Endothelial cell of umbilical vein (primary cell): ENCODE results near the gene TAF15. TPM values are rescaled to one million over a fixed set of nuclear protein-coding genes. Genes with fewer than 3 reads are reported as not detected.

Experiments
- BruUV-seq: library from RNA; stranded (reverse); fragments of 400-500 nt; replicated peaks from 2 replicates; lab custom pipeline; 2021; lab: Mats Ljungman, UMichigan
- CTCF ChIA-PET: fragments of 300-600, 350-600 bp; sonication (Branson Sonifier 250); formaldehyde crosslinking; loops from one replicate; lab custom pipeline; 2021; ENCODE audit warnings: antibody characterized with exemption, inconsistent platforms; lab: Charles Lee
- POLR2A ChIA-PET: fragments of 300-600, 350-600 bp; sonication (Branson Sonifier 250); formaldehyde crosslinking; loops from one replicate; lab custom pipeline; 2021; ENCODE audit warnings: antibody characterized with exemption, inconsistent platforms; lab: Charles Lee
- DNase-seq: peaks from one replicate; pipeline ENCODE4 v3.0.0-alpha.2; 2011; ENCODE audit warnings: low read depth, low spot score
- FAIRE-seq: peaks from 2 replicates; lab custom pipeline; 2011; peaks lifted over from hg19 to GRCh38; lab: Jason Lieb, UNC
- H2AFZ ChIP-seq: 2 replicates; pipeline ENCODE4 v1.6.0; 2012; ENCODE audit warnings: low read depth, low read length, control low read depth, inconsistent platforms
- H3K27ac ChIP-seq: 2 replicates; pipeline ENCODE4 v1.5.1; 2011; ENCODE audit warnings: low read depth, mild to moderate bottlenecking, control low read depth, low read length, moderate library complexity; ENCODE audit not compliant: insufficient read depth
- H3K27me3 ChIP-seq, 2 experiments: 2 replicates each; pipeline versions ENCODE4 v1.6.0 to v1.6.1; 2011; ENCODE audit warnings: low read length in 2 of 2, mixed read lengths in 1 of 2; ENCODE audit not compliant: control insufficient read depth in 2 of 2, insufficient read depth in 2 of 2
- H3K36me3 ChIP-seq, 2 experiments: 2 replicates in 1 of 2; 3 replicates in 1 of 2; pipeline ENCODE4 v1.5.1; 2011; ENCODE audit warnings: low read length in 2 of 2, mild to moderate bottlenecking in 1 of 2, moderate library complexity in 1 of 2; ENCODE audit not compliant: control insufficient read depth in 2 of 2, insufficient read depth in 2 of 2; ENCODE audit errors: extremely low read depth in 1 of 2
- H3K4me1 ChIP-seq: 3 replicates; pipeline ENCODE4 v1.5.1; 2011; ENCODE audit warnings: mild to moderate bottlenecking, low read length; ENCODE audit not compliant: control insufficient read depth, insufficient read depth; ENCODE audit errors: extremely low read depth
- H3K4me2 ChIP-seq: 2 replicates; pipeline ENCODE4 v1.6.1; 2011; ENCODE audit warnings: low read length, control low read depth, mixed read lengths; ENCODE audit not compliant: insufficient read depth
- H3K4me3 ChIP-seq, 3 experiments: fragments of 200-600 bp in 1 of 3; sonication (generic), shearing (Covaris generic) in 1 of 3; replicated peaks in 1 of 3; 2 replicates each; pipeline ENCODE4 v1.5.1; 2011 to 2016; ENCODE audit warnings: control low read depth in 3 of 3, low read length in 3 of 3, mild to moderate bottlenecking in 2 of 3, inconsistent platforms in 1 of 3, low read depth in 1 of 3, moderate library complexity in 1 of 3; ENCODE audit not compliant: insufficient read depth in 1 of 3
- H3K79me2 ChIP-seq: 2 replicates; pipeline ENCODE4 v1.6.0; 2012; ENCODE audit warnings: low read length, inconsistent platforms; ENCODE audit not compliant: control insufficient read depth, insufficient read depth
- H3K9ac ChIP-seq: replicated peaks from 2 replicates; pipeline ENCODE3; 2011; ENCODE audit warnings: low read length, control low read depth; ENCODE audit not compliant: insufficient read depth; ENCODE audit errors: extremely low read depth
- H3K9me1 ChIP-seq: replicated peaks from 3 replicates; pipeline ENCODE4 v1.6.0; 2011; ENCODE audit warnings: mild to moderate bottlenecking, low read length; ENCODE audit not compliant: control insufficient read depth, insufficient read depth; ENCODE audit errors: extremely low read depth
- H3K9me3 ChIP-seq: replicated peaks from 2 replicates; pipeline ENCODE4 v1.5.1; 2012; ENCODE audit warnings: low read length, inconsistent platforms; ENCODE audit not compliant: control insufficient read depth, insufficient read depth
- H4K20me1 ChIP-seq: replicated peaks from 2 replicates; pipeline ENCODE3; 2011; ENCODE audit warnings: mild to moderate bottlenecking, low read length; ENCODE audit not compliant: control insufficient read depth, insufficient read depth; ENCODE audit errors: extremely low read depth
- EZH2 ChIP-seq: IDR thresholded peaks from 2 replicates; pipeline ENCODE4 v1.6.1; 2012; ENCODE audit warnings: borderline replicate concordance, low read depth, mild to moderate bottlenecking, moderate library complexity, low read length, inconsistent platforms; ENCODE audit not compliant: severe bottlenecking
- FOS ChIP-seq: IDR thresholded peaks from 2 replicates; pipeline ENCODE4 v1.6.1; 2011; ENCODE audit warnings: mild to moderate bottlenecking, low read length, moderate library complexity, borderline replicate concordance; ENCODE audit not compliant: insufficient read depth
- GATA2 ChIP-seq: IDR thresholded peaks from 2 replicates; pipeline ENCODE4 v1.7.0; 2011; ENCODE audit warnings: low read depth, mild to moderate bottlenecking, moderate library complexity, mixed read lengths, low read length; ENCODE audit not compliant: insufficient read length, insufficient read depth
- MYC ChIP-seq: IDR thresholded peaks from one replicate; pipeline ENCODE4 v1.6.1; 2011; ENCODE audit warnings: mild to moderate bottlenecking, low read depth, low read length
- POLR2A ChIP-seq: IDR thresholded peaks from 2 replicates; pipeline ENCODE4 v1.6.1; 2012; ENCODE audit warnings: low read depth, mild to moderate bottlenecking, control low read depth, low read length
- POLR2AphosphoS5 ChIP-seq: IDR thresholded peaks from 2 replicates; pipeline ENCODE4 v1.6.1; 2012; ENCODE audit warnings: low read depth, mild to moderate bottlenecking, control low read depth, low read length, moderate library complexity; ENCODE audit not compliant: insufficient read depth
- dilution Hi-C: fragments of 300-500 bp; cut with MboI; formaldehyde crosslinking; loops from one replicate; pipeline ENCODE4 v1.15.0; 2019; ENCODE audit warnings: low sequenced_read_pairs; ENCODE audit not compliant: extremely low pct_ligation_motif_present
- intact Hi-C: fragments of 100-400 bp; cut with micrococcal nuclease; formaldehyde crosslinking; loops from one replicate; pipeline ENCODE4 v1.10.0; 2022
- polyA plus RNA-seq, 4 experiments: library from polyadenylated mRNA; depleted of rRNA in 3 of 4; stranded (reverse) in 3 of 4; unstranded in 1 of 4; fragments of >200 nt; gene quantifications; 2 replicates each; pipeline versions ENCODE4 v1.2.1 to v1.2.3, GENCODE V29; 2011 to 2012; ENCODE audit warnings: missing spikeins in 1 of 4
- small RNA-seq: library from RNA; depleted of rRNA; stranded (forward); fragments of <200 nt; gene quantifications from one replicate; pipeline ENCODE3, GENCODE V24; 2012; ENCODE audit warnings: low replicate concordance, low read depth; ENCODE audit not compliant: insufficient read depth, insufficient read length
- total RNA-seq: library from RNA; stranded (reverse); gene quantifications from 2 replicates; pipeline ENCODE4 v1.2.3, GENCODE V29; 2021

The TAF15 gene
- total and polyA plus RNA-seq, 2 donors (not counting 3 experiments of a cell fraction or from before 2014, with no cell fraction given): 59.4 to 247 TPM

GRCh38 chr17:35895636-35896587, 86.6 kb downstream of the TAF15 start:
- no peak for DNase-seq
- no peaks in the 10 kb centered on the region for H3K9me1 ChIP-seq
- TF ChIP-seq FOS (no peak), EZH2 (no peak), GATA2 (no peak), POLR2AphosphoS5 (no peak), POLR2A (no peak), MYC (no peak)
- H3K9ac ChIP-seq: no peak overlapping the region
- no peaks in the 10 kb centered on the region for H3K4me1 ChIP-seq
- H3K27me3 ChIP-seq: peaks cover 0 to 4% of the 10 kb centered on the region in 2 experiments
- FAIRE-seq: no peak
- no peak overlapping the region for H3K4me3 ChIP-seq
- no peaks in the 10 kb centered on the region for H3K9me3 ChIP-seq
- POLR2A ChIA-PET: no interaction called here
- H3K36me3 ChIP-seq: no peaks in the 10 kb centered on the region
- dilution Hi-C loops: no loop called here
- H3K79me2 ChIP-seq: no peaks in the 10 kb centered on the region
- no peaks in the 10 kb centered on the region for H4K20me1 ChIP-seq
- intact Hi-C loops: no loop called here
- CTCF ChIA-PET: no interaction called here
- no peak overlapping the region for H3K4me2 ChIP-seq
- H2AFZ ChIP-seq: no peak overlapping the region
- H3K27ac ChIP-seq: no peak overlapping the region
- no TSS peak for BruUV-seq

Small RNAs within 50 kb of the gene (small RNA-seq; reads per million reads assigned to genes)
- 10.1 reads per million, percentile 61 among the genes with 10 or more reads in this experiment for gene RF00100

Other genes with a start within 250 kb of the TAF15 start
- not detected in 2 replicates for gene SLFN14, start 248.7 kb upstream of the TAF15 start, total RNA-seq
- gene SLFN14, start 248.7 kb upstream of the TAF15 start, polyA plus RNA-seq: not detected in 2 replicates
- gene PEX12, start 230.9 kb upstream of the TAF15 start, total RNA-seq: 2.8 and 3.4 TPM in 2 replicates
- 4.5 and 5.7 TPM in 2 replicates for gene PEX12, start 230.9 kb upstream of the TAF15 start, polyA plus RNA-seq
- gene AP2B1, start 222.2 kb upstream of the TAF15 start, total RNA-seq: 198 and 200 TPM in 2 replicates
- gene AP2B1, start 222.2 kb upstream of the TAF15 start, polyA plus RNA-seq: 105 and 106 TPM in 2 replicates
- gene RASL10B, start 77.8 kb upstream of the TAF15 start, total RNA-seq: 0.71 and 0.78 TPM in 2 replicates
- gene RASL10B, start 77.8 kb upstream of the TAF15 start, polyA plus RNA-seq: 0.19 and 0.29 TPM in 2 replicates
- gene GAS2L2, start 56.2 kb upstream of the TAF15 start, total RNA-seq: not detected in 2 replicates
- gene GAS2L2, start 56.2 kb upstream of the TAF15 start, polyA plus RNA-seq: not detected in 2 replicates
- not detected in 2 replicates for gene C17orf50, start 48.6 kb upstream of the TAF15 start, total RNA-seq
- gene C17orf50, start 48.6 kb upstream of the TAF15 start, polyA plus RNA-seq: 0.15 TPM in 1 of 2 replicates, not detected in the other
- 3.6 and 6.1 TPM in 2 replicates for gene MMP28, start 13.8 kb upstream of the TAF15 start, total RNA-seq
- 7.1 and 8.4 TPM in 2 replicates for gene MMP28, start 13.8 kb upstream of the TAF15 start, polyA plus RNA-seq
- not detected in 2 replicates for gene HEATR9, start 59.4 kb downstream of the TAF15 start, total RNA-seq
- not detected in 2 replicates for gene HEATR9, start 59.4 kb downstream of the TAF15 start, polyA plus RNA-seq
- gene CCL5, start 70.9 kb downstream of the TAF15 start, total RNA-seq: not detected in 2 replicates
- gene CCL5, start 70.9 kb downstream of the TAF15 start, polyA plus RNA-seq: not detected in 2 replicates
- gene RDM1, start 121.3 kb downstream of the TAF15 start, total RNA-seq: 0.46 TPM in 1 of 2 replicates, not detected in the other
- 0.12 and 0.21 TPM in 2 replicates for gene RDM1, start 121.3 kb downstream of the TAF15 start, polyA plus RNA-seq
- not detected in 2 replicates for gene LYZL6, start 134.2 kb downstream of the TAF15 start, total RNA-seq
- gene LYZL6, start 134.2 kb downstream of the TAF15 start, polyA plus RNA-seq: not detected in 2 replicates
- gene CCL16, start 172.0 kb downstream of the TAF15 start, total RNA-seq: 0.51 and 0.55 TPM in 2 replicates
- 0.18 TPM in 1 of 2 replicates, not detected in the other for gene CCL16, start 172.0 kb downstream of the TAF15 start, polyA plus RNA-seq
- 9.5 and 21.3 TPM in 2 replicates for gene CCL14, start 177.2 kb downstream of the TAF15 start, total RNA-seq
- gene CCL14, start 177.2 kb downstream of the TAF15 start, polyA plus RNA-seq: 25.8 and 29.8 TPM in 2 replicates
- gene CCL15, start 192.1 kb downstream of the TAF15 start, total RNA-seq: not detected in 2 replicates
- not detected in 2 replicates for gene CCL15, start 192.1 kb downstream of the TAF15 start, polyA plus RNA-seq
- gene CCL23, start 208.5 kb downstream of the TAF15 start, total RNA-seq: 1.0 TPM in 1 of 2 replicates, not detected in the other
- 1.1 TPM in 2 replicates for gene CCL23, start 208.5 kb downstream of the TAF15 start, polyA plus RNA-seq